OCI-LY3 (cell line): Measurements from ENCODE around the gene UGT1A3.

Source experiments
- H2AFZ ChIP-seq: fragments of 200-600, 300-600 bp; shearing (Covaris generic); 2 replicates; pipeline ENCODE4 v1.6.0; 2014; ENCODE audit warnings: antibody characterized with exemption, low read depth, low read length
- H3K27ac ChIP-seq: fragments of 200-600, 300-600 bp; sonication (generic); 2 replicates; pipeline ENCODE4 v1.5.1; 2014; ENCODE audit warnings: mild to moderate bottlenecking, low read length, moderate library complexity, mixed read lengths
- H3K27me3 ChIP-seq: fragments of 200-600, 300-600 bp; sonication (generic); 2 replicates; pipeline ENCODE4 v1.6.1; 2014; ENCODE audit warnings: low read depth, low read length, mixed read lengths
- H3K36me3 ChIP-seq: fragments of 200-600, 300-600 bp; sonication (generic); replicated peaks from 2 replicates; pipeline ENCODE3; 2014; ENCODE audit warnings: low read depth, low read length, mixed read lengths
- H3K4me1 ChIP-seq: fragments of 300-600, 200-600 bp; sonication (generic); 2 replicates; pipeline ENCODE4 v1.6.1; 2014; ENCODE audit warnings: low read length, mixed read lengths
- H3K4me2 ChIP-seq: fragments of 200-600, 300-600 bp; sonication (generic); 2 replicates; pipeline ENCODE4 v1.6.1; 2014; ENCODE audit warnings: low read length, mixed read lengths
- H3K4me3 ChIP-seq: fragments of 300-600, 200-600 bp; sonication (generic); 2 replicates; pipeline ENCODE4 v1.5.1; 2014; ENCODE audit warnings: antibody characterized with exemption, mild to moderate bottlenecking, low read length, moderate library complexity
- H3K79me2 ChIP-seq: fragments of 300-600, 200-600 bp; shearing (Covaris generic); 2 replicates; pipeline ENCODE4 v1.6.1; 2014; ENCODE audit warnings: mild to moderate bottlenecking, low read length, mixed read lengths
- H3K9ac ChIP-seq: fragments of 300-600, 200-600 bp; shearing (Covaris generic); 2 replicates; pipeline ENCODE4 v1.6.0; 2014; ENCODE audit warnings: mild to moderate bottlenecking, low read length, moderate library complexity
- H3K9me3 ChIP-seq: fragments of 200-600, 300-600 bp; shearing (Covaris generic); 2 replicates; pipeline ENCODE4 v1.6.1; 2014; ENCODE audit warnings: low read length, mixed read lengths; ENCODE audit not compliant: insufficient read depth
- H4K20me1 ChIP-seq: fragments of 200-600, 300-600 bp; sonication (generic); 2 replicates; pipeline ENCODE4 v1.6.1; 2016; ENCODE audit warnings: low read length, mixed read lengths; ENCODE audit not compliant: insufficient read depth
- EZH2phosphoT487 ChIP-seq: fragments of 200-600 bp; shearing (Covaris generic); IDR thresholded peaks from 2 replicates; pipeline ENCODE4 v1.6.1; 2018; ENCODE audit warnings: antibody characterized with exemption, mixed run types, low read depth
- TF ChIP-seq, protein P1 (sequence below): fragments of 200-600, 300-600 bp; sonication (generic); IDR thresholded peaks from 2 replicates; pipeline ENCODE4 v1.5.1; 2014; ENCODE audit warnings: antibody characterized with exemption, low read length, low read depth

The UGT1A3 gene

DNA sequence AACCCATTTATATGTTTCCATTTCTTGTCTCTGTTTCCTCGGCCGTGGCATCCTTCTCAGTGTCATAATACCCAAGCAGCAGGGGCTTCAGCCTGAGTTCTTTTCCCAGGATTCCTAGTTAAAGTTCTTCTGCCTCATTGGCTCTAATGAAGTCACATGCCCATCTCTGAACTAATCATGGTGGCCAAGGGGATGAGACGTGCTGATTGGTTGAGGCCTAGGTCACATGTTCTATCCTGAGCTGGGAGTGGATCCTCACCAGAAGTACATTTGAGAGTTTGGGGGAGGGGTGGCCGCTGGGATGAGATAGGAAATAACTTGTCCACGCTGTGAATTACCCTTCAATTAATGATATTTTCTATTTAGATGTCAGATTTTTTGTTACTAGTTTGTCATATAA lies 19.9 kb upstream of the UGT1A3 start:
- Histone ChIP-seq H3K27ac (no peak overlapping the region), H3K4me1 (no peaks in the 10 kb centered on the region), H3K4me2 (no peak overlapping the region), H4K20me1 (no peaks in the 10 kb centered on the region), H3K4me3 (no peak overlapping the region), H3K79me2 (no peaks in the 10 kb centered on the region), H3K27me3 (no peaks in the 10 kb centered on the region), H2AFZ (no peak overlapping the region), H3K36me3 (no peaks in the 10 kb centered on the region), H3K9ac (no peak overlapping the region), H3K9me3 (no peaks in the 10 kb centered on the region)
- TF ChIP-seq, protein P1, sequence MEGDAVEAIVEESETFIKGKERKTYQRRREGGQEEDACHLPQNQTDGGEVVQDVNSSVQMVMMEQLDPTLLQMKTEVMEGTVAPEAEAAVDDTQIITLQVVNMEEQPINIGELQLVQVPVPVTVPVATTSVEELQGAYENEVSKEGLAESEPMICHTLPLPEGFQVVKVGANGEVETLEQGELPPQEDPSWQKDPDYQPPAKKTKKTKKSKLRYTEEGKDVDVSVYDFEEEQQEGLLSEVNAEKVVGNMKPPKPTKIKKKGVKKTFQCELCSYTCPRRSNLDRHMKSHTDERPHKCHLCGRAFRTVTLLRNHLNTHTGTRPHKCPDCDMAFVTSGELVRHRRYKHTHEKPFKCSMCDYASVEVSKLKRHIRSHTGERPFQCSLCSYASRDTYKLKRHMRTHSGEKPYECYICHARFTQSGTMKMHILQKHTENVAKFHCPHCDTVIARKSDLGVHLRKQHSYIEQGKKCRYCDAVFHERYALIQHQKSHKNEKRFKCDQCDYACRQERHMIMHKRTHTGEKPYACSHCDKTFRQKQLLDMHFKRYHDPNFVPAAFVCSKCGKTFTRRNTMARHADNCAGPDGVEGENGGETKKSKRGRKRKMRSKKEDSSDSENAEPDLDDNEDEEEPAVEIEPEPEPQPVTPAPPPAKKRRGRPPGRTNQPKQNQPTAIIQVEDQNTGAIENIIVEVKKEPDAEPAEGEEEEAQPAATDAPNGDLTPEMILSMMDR = no peak
- no peak for TF ChIP-seq EZH2phosphoT487

DNA sequence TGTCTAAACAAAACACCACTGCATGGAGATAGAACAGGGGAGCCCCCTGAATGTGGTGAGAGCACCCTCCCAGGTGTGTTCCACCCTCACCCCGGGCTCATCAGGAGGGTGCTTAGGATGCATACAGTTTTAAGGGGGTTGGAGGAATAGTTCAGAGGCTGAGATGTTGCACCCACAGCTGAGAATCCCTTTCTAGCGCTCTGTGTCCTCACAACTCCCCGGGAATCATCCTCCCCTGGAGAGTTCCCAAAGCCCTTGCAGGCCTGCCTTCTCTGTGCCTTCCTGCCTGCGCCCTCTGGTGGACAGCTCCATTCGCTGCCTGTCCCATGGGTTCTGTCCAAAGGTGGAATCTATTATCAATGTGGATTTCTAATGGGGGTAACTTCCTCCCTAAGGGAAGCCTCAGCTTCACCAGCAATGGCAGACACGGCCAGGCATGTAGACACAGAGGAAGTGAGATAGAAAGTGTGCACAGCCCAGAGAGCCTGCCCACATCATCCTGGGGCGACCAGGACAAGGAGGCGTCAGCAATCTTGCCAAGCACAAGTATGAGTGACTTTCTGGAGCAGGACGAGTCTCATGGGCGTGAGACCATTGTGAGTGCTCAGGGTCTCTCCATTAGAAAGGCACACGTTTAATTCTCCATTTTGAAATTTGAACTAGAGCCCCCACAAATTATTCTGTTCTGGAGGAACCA lies 17.4 kb upstream of the UGT1A3 start:
- Histone ChIP-seq H3K4me3 (no peak overlapping the region), H3K4me1 (no peaks in the 10 kb centered on the region)
- TF ChIP-seq, protein P1 = peak; percentile 72
- no peak for TF ChIP-seq EZH2phosphoT487

DNA sequence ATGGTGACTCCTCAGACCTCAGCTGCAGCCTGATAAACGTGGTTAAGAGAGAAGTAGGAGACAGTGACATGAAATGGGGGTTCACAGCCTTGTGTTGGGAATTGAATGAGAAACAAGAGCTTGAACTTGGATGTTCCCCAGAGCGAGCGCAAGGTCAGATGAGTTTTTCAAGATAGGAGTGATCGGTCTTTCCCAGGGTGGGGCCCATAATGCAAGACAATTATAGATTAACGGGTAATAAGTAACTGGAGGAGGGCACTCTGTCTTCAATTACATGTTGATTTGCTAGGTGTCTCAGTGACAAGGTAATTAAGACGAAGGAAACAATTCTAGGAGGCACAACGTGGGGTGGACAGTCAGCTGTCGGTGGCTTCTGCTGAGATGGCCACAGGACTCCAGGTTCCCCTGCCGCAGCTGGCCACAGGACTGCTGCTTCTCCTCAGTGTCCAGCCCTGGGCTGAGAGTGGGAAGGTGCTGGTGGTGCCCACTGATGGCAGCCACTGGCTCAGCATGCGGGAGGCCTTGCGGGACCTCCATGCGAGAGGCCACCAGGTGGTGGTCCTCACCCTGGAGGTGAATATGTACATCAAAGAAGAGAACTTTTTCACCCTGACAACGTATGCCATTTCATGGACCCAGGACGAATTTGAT lies 16.1 kb upstream of the UGT1A3 start, which contains the start of gene UGT1A5:
TSS of gene UGT1A5 (plus strand) at position 297 of the 651 bp plus-strand sequence. CDS start at position 382, 85 bp downstream.
- Histone ChIP-seq H2AFZ (no peak within 1 kb of the TSS), H3K27ac (no peak within 1 kb of the TSS), H3K4me1 (no peaks in the 10 kb centered on the region), H3K4me2 (no peak within 1 kb of the TSS), H3K4me3 (no peak within 1 kb of the TSS), H3K27me3 (no peaks in the 10 kb centered on the region), H3K36me3 (no peaks in the 10 kb centered on the region), H3K9me3 (no peaks in the 10 kb centered on the region), H3K9ac (no peak within 1 kb of the TSS), H3K79me2 (no peaks in the 10 kb centered on the region), H4K20me1 (no peaks in the 10 kb centered on the region)
- TF ChIP-seq, protein P1 = no peak
- TF ChIP-seq EZH2phosphoT487 = no peak

More for the DNA sequence above, 17.4 kb upstream of the UGT1A3 start:
- H3K79me2 ChIP-seq = no peaks in the 10 kb centered on the region
- no peak overlapping the region for H3K4me2 ChIP-seq
- H3K27me3 ChIP-seq = no peaks in the 10 kb centered on the region
- H3K36me3 ChIP-seq = no peaks in the 10 kb centered on the region
- H3K27ac ChIP-seq = no peak overlapping the region
- H2AFZ ChIP-seq = no peak overlapping the region
- H4K20me1 ChIP-seq = no peaks in the 10 kb centered on the region
- H3K9me3 ChIP-seq = no peaks in the 10 kb centered on the region
- H3K9ac ChIP-seq = no peak overlapping the region

DNA sequence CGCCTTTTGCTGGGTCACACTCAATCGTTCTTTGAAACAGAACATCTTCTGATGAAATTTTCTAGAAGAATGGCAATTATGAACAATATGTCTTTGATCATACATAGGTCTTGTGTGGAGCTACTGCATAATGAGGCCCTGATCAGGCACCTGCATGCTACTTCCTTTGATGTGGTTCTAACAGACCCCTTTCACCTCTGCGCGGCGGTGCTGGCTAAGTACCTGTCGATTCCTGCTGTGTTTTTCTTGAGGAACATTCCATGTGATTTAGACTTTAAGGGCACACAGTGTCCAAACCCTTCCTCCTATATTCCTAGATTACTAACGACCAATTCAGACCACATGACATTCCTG lies 15.6 kb upstream of the UGT1A3 start:
- H3K4me1 ChIP-seq = no peaks in the 10 kb centered on the region
- no peak for TF ChIP-seq EZH2phosphoT487
- TF ChIP-seq, protein P1 = no peak
- no peak overlapping the region for H3K27ac ChIP-seq
- no peaks in the 10 kb centered on the region for H3K9me3 ChIP-seq
- H3K79me2 ChIP-seq = no peaks in the 10 kb centered on the region
- H3K9ac ChIP-seq = no peak overlapping the region
- H2AFZ ChIP-seq = no peak overlapping the region
- no peak overlapping the region for H3K4me2 ChIP-seq
- H4K20me1 ChIP-seq = no peaks in the 10 kb centered on the region
- no peaks in the 10 kb centered on the region for H3K27me3 ChIP-seq
- no peaks in the 10 kb centered on the region for H3K36me3 ChIP-seq
- no peak overlapping the region for H3K4me3 ChIP-seq
